MG63 (cell line): ENCODE measurements around the gene SLC25A27. TPM values are rescaled to one million over a fixed set of nuclear protein-coding genes. Genes with fewer than 3 reads are reported as not detected.
A peak's percentile ranks its signal among the peaks of the same experiment; 100 is the strongest.
"Not testable (repeated sequence)": the region's sequence is repeated elsewhere in the genome, so short reads cannot be mapped to it uniquely, and the experiment has no call there.

Experiments
- DNase-seq: peaks from one replicate; pipeline ENCODE4 v3.0.0-alpha.2; 2020
- H3K27me3 ChIP-seq: fragments of 250-450 bp; sonication (Bioruptor Pico); 2 replicates; pipeline ENCODE4 v1.5.1; 2020; ENCODE audit warnings: mild to moderate bottlenecking, moderate library complexity
- H3K36me3 ChIP-seq: fragments of 250-450 bp; sonication (Bioruptor Pico); 2 replicates; pipeline ENCODE4 v1.5.1; 2020; ENCODE audit warnings: mild to moderate bottlenecking, moderate library complexity
- H3K4me3 ChIP-seq: fragments of 250-450 bp; sonication (Bioruptor Pico); 2 replicates; pipeline ENCODE4 v1.5.1; 2020; ENCODE audit warnings: mild to moderate bottlenecking, moderate library complexity
- H3K9me3 ChIP-seq: fragments of 250-450 bp; sonication (Bioruptor Pico); 2 replicates; pipeline ENCODE4 v1.5.1; 2020; ENCODE audit warnings: mild to moderate bottlenecking, moderate library complexity
- total RNA-seq: library from RNA; depleted of rRNA; stranded (reverse); fragments of >200 nt; shearing (Covaris generic); gene quantifications from 2 replicates; pipeline ENCODE4 v1.2.3, GENCODE V29; 2014; ENCODE audit warnings: low replicate concordance

Gene SLC25A27
- total RNA-seq, 1 experiment from 2014 or later, result 15.2 TPM

- DNase-seq, result no peak
- no peaks in the 10 kb centered on the region for H3K27me3 ChIP-seq
- H3K4me3 ChIP-seq, result no peak overlapping the region
- H3K36me3 ChIP-seq, result no peaks in the 10 kb centered on the region
- no peaks in the 10 kb centered on the region for H3K9me3 ChIP-seq
Measured at GRCh38 chr6:46642928-46643751, 9.6 kb upstream of the SLC25A27 start.

DNA sequence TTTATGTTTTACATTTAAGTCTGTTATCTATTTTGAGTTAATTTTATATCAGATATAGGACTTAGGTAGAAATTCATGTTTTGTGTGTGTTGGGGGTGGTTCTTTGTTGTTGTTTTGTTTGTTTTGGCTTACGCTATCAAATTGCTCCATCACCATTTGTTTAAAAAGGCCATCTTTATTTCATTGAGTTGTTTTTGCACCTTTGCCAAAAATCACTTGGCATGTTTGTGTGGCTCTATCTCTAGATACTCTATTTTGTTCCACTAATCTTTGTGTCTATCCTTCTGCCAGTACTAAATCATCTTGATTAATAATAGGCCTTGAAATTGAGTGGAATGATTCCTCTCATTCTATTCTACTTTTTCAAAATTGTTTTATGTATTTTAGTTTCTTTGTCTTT lies 7.5 kb upstream of the SLC25A27 start:
- Histone ChIP-seq H3K4me3 (no peak overlapping the region), H3K36me3 (no peaks in the 10 kb centered on the region), H3K9me3 (no peaks in the 10 kb centered on the region), H3K27me3 (no peaks in the 10 kb centered on the region)
- DNase-seq, result no peak

DNA sequence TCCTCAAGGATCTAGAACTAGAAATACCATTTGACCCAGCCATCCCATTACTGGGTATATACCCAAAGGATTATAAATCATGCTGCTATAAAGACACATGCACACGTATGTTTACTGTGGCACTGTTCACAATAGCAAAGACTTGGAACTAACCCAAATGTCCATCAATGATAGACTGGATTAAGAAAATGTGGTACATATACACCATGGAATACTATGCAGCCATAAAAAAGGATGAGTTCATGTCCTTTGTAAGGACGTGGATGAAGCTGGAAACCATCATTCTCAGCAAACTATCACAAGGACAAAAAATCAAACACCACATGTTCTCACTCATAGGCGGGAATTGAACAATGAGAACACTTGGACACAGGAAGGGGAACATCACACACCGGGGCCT lies 4.7 kb upstream of the SLC25A27 start:
- not testable (repeated sequence) for H3K36me3 ChIP-seq, DNase-seq, H3K27me3 ChIP-seq, H3K9me3 ChIP-seq, H3K4me3 ChIP-seq

DNA sequence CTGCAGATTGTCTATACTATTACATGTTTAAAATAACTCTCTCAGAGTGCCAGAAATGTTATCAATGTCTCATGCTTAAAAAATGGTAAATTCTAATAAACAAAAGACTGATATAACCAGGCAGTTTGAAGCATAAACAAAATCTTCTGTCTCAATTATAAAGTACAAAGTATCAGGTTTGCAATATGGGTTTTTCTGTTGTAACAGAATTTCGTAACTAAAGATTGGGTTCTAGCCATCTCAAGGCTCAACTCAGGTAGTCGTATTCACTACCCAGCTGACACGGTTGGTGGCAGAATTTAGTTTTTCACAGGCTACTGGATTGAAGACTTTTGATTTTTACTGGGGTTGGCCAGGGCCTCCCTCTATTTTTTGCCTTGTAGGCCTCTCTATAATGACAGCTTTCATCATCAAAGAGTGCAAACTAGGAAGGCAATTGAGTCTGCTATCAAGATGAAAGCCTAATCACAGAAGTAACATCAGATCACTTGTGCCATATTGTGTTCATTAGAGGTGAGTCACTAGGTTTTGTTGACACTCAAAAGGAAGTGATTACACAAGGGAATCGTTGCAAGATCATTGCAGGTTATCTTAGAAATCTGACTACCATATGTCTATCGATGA lies 3.8 kb upstream of the SLC25A27 start:
- DNase-seq, result no peak
- H3K9me3 ChIP-seq, result no peaks in the 10 kb centered on the region
- no peak overlapping the region for H3K4me3 ChIP-seq
- H3K36me3 ChIP-seq, result no peaks in the 10 kb centered on the region
- H3K27me3 ChIP-seq, result no peaks in the 10 kb centered on the region

DNA sequence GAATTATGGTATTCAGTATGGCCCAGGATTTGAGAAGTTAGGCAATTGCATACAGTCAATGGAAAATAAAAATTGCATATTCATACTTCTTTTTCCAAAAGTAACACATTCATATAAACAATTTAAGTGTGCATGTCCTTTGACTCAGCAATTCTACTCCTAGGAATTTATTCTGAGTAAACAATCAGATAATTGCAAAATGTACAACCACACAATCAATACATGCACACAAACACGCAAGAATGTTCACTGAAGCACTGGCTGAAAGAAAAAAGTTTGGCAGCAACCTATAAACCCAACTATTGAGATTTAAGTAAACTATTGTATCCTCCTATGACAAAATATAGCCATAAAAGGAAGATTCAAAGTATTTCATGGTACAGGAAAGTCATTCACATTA lies 1.8 kb upstream of the SLC25A27 start:
- no peak for DNase-seq
- Histone ChIP-seq H3K9me3 (no peaks in the 10 kb centered on the region), H3K4me3 (no peak overlapping the region), H3K36me3 (no peaks in the 10 kb centered on the region), H3K27me3 (no peaks in the 10 kb centered on the region)

- H3K27me3 ChIP-seq, result no peaks in the 10 kb centered on the region
- H3K4me3 ChIP-seq, result peak overlapping the region; percentile 86
- H3K9me3 ChIP-seq, result no peaks in the 10 kb centered on the region
- DNase-seq, result no peak
- H3K36me3 ChIP-seq, result no peaks in the 10 kb centered on the region
Measured at GRCh38 chr6:46651816-46652215, 959 bp upstream of the SLC25A27 start.

DNA sequence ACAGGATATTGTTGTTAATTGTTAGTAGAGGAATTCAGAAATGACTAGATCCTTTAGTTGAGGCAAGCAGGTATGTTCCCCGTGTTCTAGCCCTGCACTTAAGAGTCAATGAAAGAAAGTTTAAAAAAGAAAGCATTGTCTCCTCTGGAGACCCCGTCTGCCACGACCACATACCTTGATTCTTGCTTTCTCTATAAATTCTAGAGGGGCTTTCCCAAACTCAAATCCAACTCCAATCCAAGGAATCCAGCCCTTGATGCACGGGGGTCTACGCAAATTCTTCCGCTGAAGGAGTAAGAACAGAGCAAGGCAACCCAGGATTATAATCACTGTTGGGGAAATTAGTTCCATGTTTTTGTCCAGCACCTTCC lies 558 bp upstream of the SLC25A27 start:
- Histone ChIP-seq H3K9me3 (no peaks in the 10 kb centered on the region), H3K36me3 (no peaks in the 10 kb centered on the region), H3K27me3 (no peaks in the 10 kb centered on the region), H3K4me3 (peak overlapping the region; percentile 86)
- DNase-seq, result no peak

GRCh38 chr6:46653439-46654195 lies 842 bp downstream of the SLC25A27 start:
- Histone ChIP-seq H3K36me3 (no peaks in the 10 kb centered on the region), H3K9me3 (no peaks in the 10 kb centered on the region), H3K4me3 (peak overlapping the region; percentile 86), H3K27me3 (no peaks in the 10 kb centered on the region)
- no peak for DNase-seq

DNA sequence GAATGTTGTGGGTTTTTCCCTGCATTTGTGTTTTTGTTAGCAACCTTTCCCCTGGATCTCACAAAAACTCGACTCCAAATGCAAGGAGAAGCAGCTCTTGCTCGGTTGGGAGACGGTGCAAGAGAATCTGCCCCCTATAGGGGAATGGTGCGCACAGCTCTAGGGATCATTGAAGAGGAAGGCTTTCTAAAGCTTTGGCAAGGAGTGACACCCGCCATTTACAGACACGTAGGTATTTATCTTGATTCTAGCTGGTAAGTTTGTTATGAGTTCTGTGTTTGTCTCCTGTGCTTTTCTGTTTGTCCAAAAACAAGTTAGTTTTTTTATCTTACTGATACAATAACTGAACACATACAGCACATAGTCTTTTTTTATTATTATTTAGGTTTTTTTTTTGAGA lies 3.0 kb downstream of the SLC25A27 start:
- Histone ChIP-seq H3K4me3 (no peak overlapping the region), H3K27me3 (no peaks in the 10 kb centered on the region), H3K9me3 (no peaks in the 10 kb centered on the region), H3K36me3 (no peaks in the 10 kb centered on the region)
- no peak for DNase-seq

- no peak for DNase-seq
- Histone ChIP-seq H3K4me3 (no peak overlapping the region), H3K27me3 (no peaks in the 10 kb centered on the region), H3K36me3 (no peaks in the 10 kb centered on the region), H3K9me3 (no peaks in the 10 kb centered on the region)
Measured at GRCh38 chr6:46657642-46658041, 4.9 kb downstream of the SLC25A27 start.

DNA sequence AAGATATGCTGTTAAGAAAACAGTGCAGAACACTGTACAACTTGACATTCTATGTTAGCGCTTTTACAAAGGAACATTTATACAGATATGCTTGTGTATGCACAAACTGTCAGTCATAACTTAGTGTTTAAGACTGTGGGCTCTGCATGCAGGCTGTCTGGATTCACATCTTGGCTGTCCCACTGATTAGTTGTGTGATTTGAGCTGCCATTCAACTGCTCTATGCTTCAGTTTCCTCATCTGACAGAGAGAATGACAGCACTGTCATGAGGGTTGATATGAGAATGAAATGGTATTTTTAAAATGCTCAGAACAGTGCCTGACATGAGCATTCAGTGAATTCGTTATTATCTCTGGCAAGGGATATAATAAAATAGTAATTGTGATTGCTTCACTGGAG lies 8.7 kb downstream of the SLC25A27 start:
- no peak overlapping the region for H3K4me3 ChIP-seq
- DNase-seq, result no peak
- no peaks in the 10 kb centered on the region for H3K27me3 ChIP-seq
- no peaks in the 10 kb centered on the region for H3K36me3 ChIP-seq
- H3K9me3 ChIP-seq, result no peaks in the 10 kb centered on the region

GRCh38 chr6:46667377-46667776 lies 14.6 kb downstream of the SLC25A27 start:
- H3K4me3 ChIP-seq, result no peak overlapping the region
- no peak for DNase-seq
- no peaks in the 10 kb centered on the region for H3K27me3 ChIP-seq
- no peaks in the 10 kb centered on the region for H3K36me3 ChIP-seq
- H3K9me3 ChIP-seq, result no peaks in the 10 kb centered on the region

- no peaks in the 10 kb centered on the region for H3K9me3 ChIP-seq
- H3K4me3 ChIP-seq, result no peak overlapping the region
- no peaks in the 10 kb centered on the region for H3K36me3 ChIP-seq
- no peak for DNase-seq
- no peaks in the 10 kb centered on the region for H3K27me3 ChIP-seq
Measured at GRCh38 chr6:46674410-46674809, 21.6 kb downstream of the SLC25A27 start.

GRCh38 chr6:46676604-46677313 lies 24.0 kb downstream of the SLC25A27 start:
- H3K4me3 ChIP-seq, result no peak overlapping the region
- no peaks in the 10 kb centered on the region for H3K27me3 ChIP-seq
- DNase-seq, result no peak
- no peaks in the 10 kb centered on the region for H3K9me3 ChIP-seq
- H3K36me3 ChIP-seq, result no peaks in the 10 kb centered on the region

DNA sequence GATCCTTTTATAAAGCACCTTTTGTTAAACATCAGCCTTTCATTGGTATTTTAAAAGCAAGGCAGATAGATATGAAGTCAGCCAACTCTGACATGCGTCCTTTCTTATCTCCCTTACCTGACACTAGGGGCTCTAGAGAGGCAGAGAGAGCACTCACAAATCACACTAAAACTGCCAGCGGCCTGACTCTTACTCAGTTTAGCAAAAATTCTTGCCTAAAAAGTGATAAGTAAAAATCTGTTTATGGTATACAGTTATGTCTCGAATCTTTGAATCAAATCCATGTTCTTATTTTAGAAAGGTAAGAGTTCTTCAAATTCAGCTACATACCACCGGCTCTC lies 24.5 kb downstream of the SLC25A27 start:
- H3K4me3 ChIP-seq, result no peak overlapping the region
- no peaks in the 10 kb centered on the region for H3K27me3 ChIP-seq
- no peaks in the 10 kb centered on the region for H3K9me3 ChIP-seq
- no peaks in the 10 kb centered on the region for H3K36me3 ChIP-seq
- no peak for DNase-seq

- Histone ChIP-seq H3K9me3 (no peaks in the 10 kb centered on the region), H3K4me3 (no peak overlapping the region), H3K27me3 (no peaks in the 10 kb centered on the region), H3K36me3 (no peaks in the 10 kb centered on the region)
- no peak for DNase-seq
Measured at GRCh38 chr6:46684771-46685170, 32.0 kb downstream of the SLC25A27 start.

GRCh38 chr6:46687619-46688097 lies 34.9 kb downstream of the SLC25A27 start, which contains the start of gene TDRD6:
TDRD6 (plus strand) TSS chr6:46687885; CDS start chr6:46688129, 244 bp downstream.
- Histone ChIP-seq H3K4me3 (no peak within 1 kb of the TSS), H3K9me3 (no peaks in the 10 kb centered on the region), H3K36me3 (no peaks in the 10 kb centered on the region), H3K27me3 (no peaks in the 10 kb centered on the region)
- DNase-seq, result no peak
